ENCODE results near the gene AXIN2.
"Not testable (repeated sequence)": the region's sequence is repeated elsewhere in the genome, so short reads cannot be mapped to it uniquely, and the experiment has no call there.

The AXIN2 gene

DNA sequence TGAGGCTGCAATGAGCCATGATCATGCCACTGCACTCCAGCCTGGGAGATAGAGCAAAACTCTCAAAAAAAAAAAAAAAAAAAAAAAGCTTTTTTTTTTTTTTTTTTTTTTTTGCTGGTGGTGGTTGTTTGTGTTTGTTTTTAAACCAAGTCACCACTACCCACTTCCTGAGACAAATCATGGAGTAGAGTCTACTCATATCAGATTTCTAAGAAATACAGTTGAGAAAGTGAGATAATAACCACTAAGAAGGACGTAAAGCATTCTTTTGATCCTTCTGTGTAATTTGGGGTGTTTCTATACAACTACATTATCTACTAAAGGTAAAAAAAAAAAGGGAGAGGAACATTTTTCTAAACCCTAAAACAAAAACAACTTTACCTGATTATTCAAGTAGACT is 38.0 kb downstream of the AXIN2 start:
- in situ Hi-C loops (cut with MboI; ENCODE audit: low sequenced_read_pairs): no loop called here

GRCh38 chr17:65522751-65523404 is 38.6 kb downstream of the AXIN2 start:
- in situ Hi-C loops (cut with MboI; ENCODE audit: low sequenced_read_pairs): no loop called here

GRCh38 chr17:65519462-65519861 is 42.0 kb downstream of the AXIN2 start:
- in situ Hi-C loops (cut with MboI; ENCODE audit: low sequenced_read_pairs): no loop called here

DNA sequence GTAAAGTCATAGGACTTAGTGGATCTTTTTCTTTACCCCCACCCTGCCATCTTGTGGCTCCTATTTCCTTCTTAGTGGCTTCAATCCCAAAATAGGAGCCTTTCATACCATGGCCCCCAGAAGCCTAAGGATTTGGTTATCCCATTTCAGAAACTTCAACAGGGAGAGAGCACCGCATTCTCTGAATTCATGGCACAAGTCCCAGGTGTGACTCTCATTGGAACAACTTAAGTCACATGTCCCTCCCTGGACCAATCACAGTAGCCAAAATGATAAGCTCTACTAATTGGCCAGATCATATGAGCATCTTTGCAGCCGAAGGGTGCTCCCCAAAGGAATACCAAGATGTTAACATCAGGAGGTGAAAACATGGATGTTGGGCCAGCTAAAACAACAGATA is 43.2 kb downstream of the AXIN2 start:
- in situ Hi-C loops (cut with MboI; ENCODE audit: low sequenced_read_pairs): no loop called here

GRCh38 chr17:65515959-65516948 is 45.2 kb downstream of the AXIN2 start:
- in situ Hi-C loops (cut with MboI; ENCODE audit: low sequenced_read_pairs): no loop called here

GRCh38 chr17:65515512-65515911 is 45.9 kb downstream of the AXIN2 start:
- in situ Hi-C loops (cut with MboI; ENCODE audit: low sequenced_read_pairs): no loop called here

GRCh38 chr17:65514541-65514940 is 46.9 kb downstream of the AXIN2 start:
- in situ Hi-C loops (cut with MboI; ENCODE audit: low sequenced_read_pairs): no loop called here

DNA sequence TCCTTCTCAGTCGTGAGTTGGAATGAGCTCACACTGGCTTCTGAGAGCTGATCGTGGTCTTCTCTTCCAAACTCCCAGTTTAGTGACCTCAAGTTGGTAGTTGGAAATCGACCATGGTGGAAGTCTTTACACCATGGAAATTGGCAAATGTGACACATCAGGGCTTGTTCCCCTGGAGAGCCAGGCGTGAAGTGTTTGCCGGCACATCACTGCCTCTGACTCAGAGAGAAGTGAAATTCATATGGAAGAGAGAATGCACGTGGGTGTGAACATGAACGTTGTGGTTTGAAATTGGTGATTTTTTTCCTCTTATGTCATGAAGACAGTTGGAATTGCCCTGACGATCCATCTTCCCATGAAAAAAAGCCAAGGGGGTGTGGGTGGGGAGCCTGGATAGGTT is 47.4 kb downstream of the AXIN2 start:
- in situ Hi-C loops (cut with MboI; ENCODE audit: low sequenced_read_pairs): no loop called here

- in situ Hi-C loops (cut with MboI; ENCODE audit: low sequenced_read_pairs): no loop called here
These were observed 50.1 kb downstream of the AXIN2 start for GRCh38 chr17:65511316-65511715.

- in situ Hi-C loops (cut with MboI; ENCODE audit: low sequenced_read_pairs): no loop called here
These were observed 52.4 kb downstream of the AXIN2 start for GRCh38 chr17:65509032-65509431.

GRCh38 chr17:65504673-65505072 is 56.8 kb downstream of the AXIN2 start:
- in situ Hi-C loops (cut with MboI; ENCODE audit: low sequenced_read_pairs): not testable (repeated sequence)

DNA sequence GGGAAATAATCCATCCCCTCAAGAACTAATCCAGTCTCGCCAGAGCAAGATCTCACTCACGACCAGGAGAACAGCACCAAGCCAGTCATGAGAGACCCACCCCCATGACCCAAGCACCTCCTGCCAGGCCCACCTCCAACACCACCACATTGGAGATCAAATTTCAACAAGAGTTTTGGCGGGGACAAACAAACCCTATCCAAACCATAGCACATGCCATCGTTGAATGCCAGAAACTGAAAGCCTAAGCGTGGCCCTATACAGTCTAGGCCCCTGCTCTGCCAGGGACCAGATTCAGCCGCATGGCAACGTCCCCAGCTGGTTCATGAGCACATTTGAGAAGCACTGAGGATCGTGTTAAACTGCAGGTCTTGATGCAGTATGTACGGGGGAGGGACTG is 57.3 kb downstream of the AXIN2 start:
- in situ Hi-C loops (cut with MboI; ENCODE audit: low sequenced_read_pairs): no loop called here

- in situ Hi-C loops (cut with MboI; ENCODE audit: low sequenced_read_pairs): no loop called here
These were observed 57.9 kb downstream of the AXIN2 start for GRCh38 chr17:65503557-65503956.

DNA sequence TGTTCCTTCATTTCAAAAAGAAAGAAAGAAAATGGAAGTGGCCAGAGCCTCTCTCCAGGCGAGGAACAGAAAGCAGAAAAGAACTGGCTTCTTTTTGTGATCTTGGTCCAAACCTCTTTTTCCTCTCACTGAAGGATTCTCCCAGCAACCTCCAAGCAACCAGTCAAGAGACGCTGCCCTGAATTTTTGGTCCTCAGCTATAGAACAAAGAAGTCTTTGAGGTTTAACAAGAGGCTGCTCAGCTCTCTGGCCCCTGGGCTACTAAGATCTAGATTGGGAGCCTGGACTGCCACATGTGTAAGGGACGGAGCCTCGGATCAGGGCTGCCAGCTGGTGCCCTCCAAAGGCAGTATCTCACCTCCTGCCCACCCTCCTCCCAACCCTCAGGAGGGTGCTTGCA is 62.6 kb downstream of the AXIN2 start:
- in situ Hi-C loops (cut with MboI; ENCODE audit: low sequenced_read_pairs): no loop called here

DNA sequence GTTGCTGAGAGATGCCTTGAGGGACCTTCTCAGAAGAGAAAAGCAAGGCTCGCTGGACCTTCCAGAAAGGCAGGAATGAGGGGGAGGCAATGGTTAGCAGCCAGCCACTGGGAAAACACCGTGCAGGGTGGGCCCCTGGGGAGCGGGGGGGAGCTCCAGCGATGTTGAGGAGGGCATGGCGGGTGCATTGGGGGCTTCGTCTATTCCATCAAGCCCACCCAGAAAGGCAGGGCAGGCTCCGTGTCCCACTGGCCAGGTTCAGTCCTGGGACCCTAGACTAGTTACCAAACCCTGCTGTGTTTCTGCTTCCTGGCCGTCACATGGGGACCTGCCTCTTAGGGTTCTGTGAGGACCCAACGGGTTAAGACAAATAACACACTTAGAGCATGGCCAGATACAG is 64.6 kb downstream of the AXIN2 start:
- in situ Hi-C loops (cut with MboI; ENCODE audit: low sequenced_read_pairs): no loop called here

GRCh38 chr17:65495122-65496055 is 66.1 kb downstream of the AXIN2 start:
- in situ Hi-C loops (cut with MboI; ENCODE audit: low sequenced_read_pairs): no loop called here

GRCh38 chr17:65489413-65490155 is 71.9 kb downstream of the AXIN2 start:
- in situ Hi-C loops (cut with MboI; ENCODE audit: low sequenced_read_pairs): no loop called here

DNA sequence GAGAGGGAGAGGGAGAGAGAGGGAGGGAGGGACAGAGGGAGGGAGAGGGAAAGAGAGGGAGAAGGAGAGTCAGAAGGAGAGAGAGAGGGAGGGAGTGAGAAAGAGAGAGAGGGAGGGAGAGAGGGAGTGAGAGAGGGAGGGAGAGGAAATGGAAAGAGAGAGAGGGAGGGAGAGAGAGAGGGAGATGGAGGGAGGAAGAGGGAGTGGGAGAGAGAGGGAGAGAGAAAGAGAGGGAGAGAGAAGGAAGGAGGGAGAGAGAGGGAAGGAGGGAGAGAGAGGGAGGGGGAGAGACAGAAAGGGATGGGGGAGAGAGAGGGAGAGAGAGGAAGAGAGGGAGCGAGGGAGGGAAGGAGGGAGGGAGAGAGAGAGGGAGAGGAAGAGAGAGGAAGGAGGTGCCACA is 72.8 kb downstream of the AXIN2 start:
- in situ Hi-C loops (cut with MboI; ENCODE audit: low sequenced_read_pairs): no loop called here

GRCh38 chr17:65487990-65488389 is 73.5 kb downstream of the AXIN2 start:
- in situ Hi-C loops (cut with MboI; ENCODE audit: low sequenced_read_pairs): no loop called here

GRCh38 chr17:65487161-65487560 is 74.3 kb downstream of the AXIN2 start:
- in situ Hi-C loops (cut with MboI; ENCODE audit: low sequenced_read_pairs): no loop called here

Data from HL-60/S4 treated with retinoic acid at 250 ng/mL for 4 days and 3 days (cell line).